Heart right ventricle (tissue), 16 donors: Measurements from ENCODE around the gene CPEB4. TPM values are rescaled to one million over a fixed set of nuclear protein-coding genes. Genes with fewer than 3 reads are reported as not detected.
A peak's percentile ranks its signal among the peaks of the same experiment; 100 is the strongest.

Experiments used
- ATAC-seq, 8 donors: fragments of 200-7000 bp; cut with Tn5 transposase; one replicate each; pipeline ENCODE4 v1.9.1; 2020; ENCODE audit warnings: mild to moderate bottlenecking in 8 of 8, moderate library complexity in 8 of 8, moderate number of reproducible peaks in 1 of 8
- DNase-seq, 2 donors: peaks; one replicate each; pipeline ENCODE4 v3.0.0-alpha.2; 2020
- H3K27ac ChIP-seq, 10 donors: fragments of 200-600 bp; sonication (generic) in 2 of 10; one replicate each; pipeline versions ENCODE4 v1.5.0 to v1.8.0; 2020 to 2022; ENCODE audit warnings: mild to moderate bottlenecking in 3 of 10
- H3K27me3 ChIP-seq, 7 donors: fragments of 200-600 bp; one replicate each; pipeline ENCODE4 v1.8.0; 2021 to 2022; ENCODE audit warnings: mild to moderate bottlenecking in 2 of 7
- H3K36me3 ChIP-seq, 9 donors: fragments of 200-600 bp; sonication (generic) in 1 of 9; one replicate each; pipeline versions ENCODE4 v1.5.0 to v1.8.0; 2020 to 2022; ENCODE audit warnings: mild to moderate bottlenecking in 2 of 9
- H3K4me1 ChIP-seq, 9 donors: fragments of 200-600 bp; sonication (generic) in 1 of 9; one replicate each; pipeline versions ENCODE4 v1.5.0 to v1.8.0; 2020 to 2022; ENCODE audit warnings: mild to moderate bottlenecking in 4 of 9
- H3K4me3 ChIP-seq, 10 donors: fragments of 200-600 bp; sonication (generic) in 2 of 10; one replicate each; pipeline versions ENCODE4 v1.5.0 to v1.8.0; 2020 to 2022; ENCODE audit warnings: mild to moderate bottlenecking in 7 of 10, moderate library complexity in 2 of 10
- H3K9me3 ChIP-seq, 11 donors: fragments of 200-600 bp in 10 of 11; sonication (generic) in 2 of 11; one replicate each; pipeline versions ENCODE4 v1.5.0 to v1.8.0; 2013 to 2022; ENCODE audit warnings: mild to moderate bottlenecking in 2 of 11, control low read depth in 1 of 11, moderate library complexity in 1 of 11
- CTCF ChIP-seq, 9 donors: fragments of 200-600 bp; sonication (generic) in 2 of 9; IDR thresholded peaks; one replicate each; pipeline versions ENCODE4 v1.5.0 to v1.8.0; 2021 to 2022; ENCODE audit warnings: antibody characterized with exemption in 9 of 9, mild to moderate bottlenecking in 5 of 9, moderate library complexity in 1 of 9
- WGBS, 2 donors: extraction: QIAGEN DNeasy Blood & Tissue Kit; methylation state at CpG; one replicate each; pipeline ENCODE4 v1.1.7; 2013; ENCODE audit warnings: inconsistent platforms in 1 of 2; 5-methylcytosine and 5-hydroxymethylcytosine counted together
- intact Hi-C, 10 donors: fragments of 100-400 bp; cut with DNase I; formaldehyde crosslinking; loops; one replicate each; pipeline versions ENCODE4 v1.11.1 to v1.14.2; 2022
- polyA plus RNA-seq, 2 donors: library from polyadenylated mRNA; stranded (reverse); fragments of 200-250 nt; gene quantifications; one replicate each; pipeline ENCODE4 v1.2.3, GENCODE V29; 2013
- total RNA-seq, 10 donors: library from RNA; stranded (reverse); fragmentation: NEBNext Ultra II Directional in 3 of 10; extraction: Animal tissue kit (Norgen Biotek cat#: 25700) in 3 of 10; gene quantifications; one replicate each; pipeline versions ENCODE4 v1.2.1 to v1.2.4, GENCODE V29; 2021 to 2023
- donor health status: Arrhythmogenic right ventricular cardiomyopathy.
- donor health status: ischemic (EF 13 %, LVEDD 7.1; RV severe dilation, severe dysfunction).
- donor health status: healthy with polysubstance abuse.
- donor health status: DM: no; HTN: yes; CAD: no.
- donor health status: DM: no; HTN: no; CAD: no.
- donor health status: ischemic (EF 25% LVEDD 6.9; RV normal size, moderate dysfunction).
- donor health status: ischemic (EF 25% LVEDD 5.7; RV mildly dilated, moderate dysfunction).
- donor health status: healthy.
- donor health status: DM: yes; HTN: yes; CAD: no.
- donor health status: Ischemic cardiomyopathy.
- donor health status: ischemic (EF 35%, LVEDD 5.7; RV mildly dilated, moderate dysfunction).
- donor health status: nonischemic (EF 11% LVEDD 7.7; RV severe dilation, severe dysfunction).
- donor health status: DM: yes; HTN: yes; CAD: no.
- donor health status: PGD.
- donor health status: ischemic (EF 29% LVEDD 5.4; RV normal size, mild dysfunction).
- donor health status: nonischemic (EF 23%, LVEDD 6.1; RV moderate dilation, normal function).

Gene CPEB4
- total and polyA plus RNA-seq, 12 donors = 29.4 to 279 (median 168) TPM

- H3K27me3 ChIP-seq = no peaks in the 10 kb centered on the region
- H3K27ac ChIP-seq = peak overlapping the region; percentile 27 to 97 (median 90)
- H3K4me1 ChIP-seq = peaks cover 0 to 81% (median 37%) of the 10 kb centered on the region in 9 donors
- 41% methylated on average over 3 of the region's 3 CpGs for WGBS, 2 donors
- H3K36me3 ChIP-seq = peaks cover 0 to 9% (median 0%) of the 10 kb centered on the region in 9 donors
- H3K4me3 ChIP-seq = peak overlapping the region; percentile 72 to 94 (median 82)
- no peak for DNase-seq
- ATAC-seq = no peak
- no peaks in the 10 kb centered on the region for H3K9me3 ChIP-seq
- intact Hi-C loops = loop anchor here in 7 of 10 donors (2.0 to 10.0 kb wide), 9 partner anchors 31 to 274 kb away; partner anchors contain the start of gene BOD1 (in 1 of the 7)
- no peak for TF ChIP-seq CTCF (IDR thresholded peaks at IDR 0.05)
Measured at GRCh38 chr5:173891308-173892116, 3.4 kb downstream of the CPEB4 start.

GRCh38 chr5:173893192-173893561 lies 5.0 kb downstream of the CPEB4 start:
- WGBS, 2 donors = 60 to 61% methylated on average over 2 of the region's 2 CpGs
- peaks cover 0 to 81% (median 42%) of the 10 kb centered on the region in 9 donors for H3K4me1 ChIP-seq
- no peaks in the 10 kb centered on the region for H3K9me3 ChIP-seq
- H3K36me3 ChIP-seq = peaks cover 0 to 9% (median 0%) of the 10 kb centered on the region in 9 donors
- H3K27ac ChIP-seq = peak overlapping the region in 8 of 10 donors; percentile 28 to 97 (median 84)
- H3K27me3 ChIP-seq = no peaks in the 10 kb centered on the region
- no peak for TF ChIP-seq CTCF (IDR thresholded peaks at IDR 0.05)
- DNase-seq (no peak), ATAC-seq (no peak)
- H3K4me3 ChIP-seq = peak overlapping the region in 9 of 10 donors; percentile 72 to 94 (median 82)
- intact Hi-C loops = loop anchor here in 6 of 10 donors (2.0 to 10.0 kb wide), 8 partner anchors 30 to 276 kb away; partner anchors contain the start of gene BOD1 (in 1 of the 6)

- no peaks in the 10 kb centered on the region for H3K27me3 ChIP-seq
- WGBS, 2 donors = 66 to 68% methylated on average over 5 of the region's 5 CpGs
- no peak for TF ChIP-seq CTCF (IDR thresholded peaks at IDR 0.05)
- peaks cover 0 to 13% (median 0%) of the 10 kb centered on the region in 9 donors for H3K36me3 ChIP-seq
- no peaks in the 10 kb centered on the region for H3K9me3 ChIP-seq
- H3K27ac ChIP-seq = peak overlapping the region in 6 of 10 donors; percentile 11 to 97 (median 32)
- DNase-seq = no peak
- peak overlapping the region in 9 of 10 donors; percentile 72 to 94 (median 82) for H3K4me3 ChIP-seq
- intact Hi-C loops = loop anchor here in 3 of 10 donors (10.0 kb wide), 3 partner anchors 49 to 69 kb away; no protein-coding TSS in a partner anchor
- H3K4me1 ChIP-seq = peaks cover 0 to 77% (median 43%) of the 10 kb centered on the region in 9 donors
- no peak for ATAC-seq
Measured at GRCh38 chr5:173895401-173896165, 7.4 kb downstream of the CPEB4 start.

GRCh38 chr5:173896631-173897030 lies 8.5 kb downstream of the CPEB4 start:
- DNase-seq (no peak), ATAC-seq (no peak)
- Histone ChIP-seq H3K4me1 (peaks cover 0 to 81% (median 42%) of the 10 kb centered on the region in 9 donors), H3K27ac (no peak overlapping the region), H3K27me3 (no peaks in the 10 kb centered on the region), H3K4me3 (peak overlapping the region in 3 of 10 donors; percentile 3 to 94 (median 72)), H3K9me3 (no peaks in the 10 kb centered on the region), H3K36me3 (peaks cover 0 to 23% (median 0%) of the 10 kb centered on the region in 9 donors)
- TF ChIP-seq CTCF (IDR thresholded peaks at IDR 0.05) = no peak
- intact Hi-C loops = loop anchor here in 3 of 10 donors (10.0 kb wide), 3 partner anchors 48 to 68 kb away; no protein-coding TSS in a partner anchor
- 78 to 86% methylated on average over 4 of the region's 4 CpGs for WGBS, 2 donors
